ENCODE measurements around the gene INO80E. TPM values are rescaled to one million over a fixed set of nuclear protein-coding genes. Genes with fewer than 3 reads are reported as not detected.

The INO80E gene
- total and polyA plus RNA-seq, 10 donors: 47.9 to 93.3 (median 71.7) TPM

- Histone ChIP-seq H3K4me1 (peaks cover 18 to 46% (median 33%) of the 10 kb centered on the region in 6 donors), H3K9me3 (no peaks in the 10 kb centered on the region), H3K4me3 (peak overlapping the region in 4 of 8 donors; percentile 80 to 96 (median 91)), H3K36me3 (peaks cover 4 to 68% (median 45%) of the 10 kb centered on the region in 6 donors), H3K27me3 (replicated peaks in 1 of 7) (no peaks in the 10 kb centered on the region), H3K27ac (peak overlapping the region in 6 of 8 donors; percentile 87 to 97 (median 95))
- TF ChIP-seq CTCF (IDR thresholded peaks at IDR 0.05 in 8 of 11, conservative IDR thresholded peaks at IDR 0.05 in 3 of 11): no peak
- TF ChIP-seq POLR2AphosphoS5 (IDR thresholded peaks at IDR 0.05): no peak
- TF ChIP-seq POLR2A (IDR thresholded peaks at IDR 0.05): no peak
- intact Hi-C loops (cut with DNase I; ENCODE audit: low total_unique reads): loop anchor here (2.0 kb wide), 1 partner anchor 19 kb away; no protein-coding TSS in a partner anchor
- no peak for DNase-seq
- 73 to 86% (median 80%) methylated on average over 9 of the region's 9 CpGs for WGBS, 5 donors
Observed at GRCh38 chr16:29993903-29994599, 2.0 kb upstream of the INO80E start.

GRCh38 chr16:29994600-29995323 is 1.3 kb upstream of the INO80E start:
- Histone ChIP-seq H3K27me3 (replicated peaks in 1 of 7) (no peaks in the 10 kb centered on the region), H3K27ac (peak overlapping the region; percentile 78 to 97 (median 94)), H3K36me3 (peaks cover 4 to 68% (median 38%) of the 10 kb centered on the region in 6 donors), H3K4me1 (peaks cover 18 to 46% (median 33%) of the 10 kb centered on the region in 6 donors), H3K4me3 (peak overlapping the region; percentile 57 to 99 (median 84)), H3K9me3 (no peaks in the 10 kb centered on the region)
- TF ChIP-seq POLR2AphosphoS5 (IDR thresholded peaks at IDR 0.05) (no peak), CTCF (IDR thresholded peaks at IDR 0.05 in 8 of 11, conservative IDR thresholded peaks at IDR 0.05 in 3 of 11) (no peak), POLR2A (IDR thresholded peaks at IDR 0.05) (no peak)
- intact Hi-C loops (cut with DNase I; ENCODE audit: low total_unique reads): loop anchor here (2.0 kb wide), 1 partner anchor 20 kb away; no protein-coding TSS in a partner anchor
- peak; percentile 72 for DNase-seq
- 11 to 18% (median 12%) methylated on average over 20 to 24 of the region's 24 CpGs for WGBS, 5 donors

- TF ChIP-seq CTCF (IDR thresholded peaks at IDR 0.05 in 8 of 11, conservative IDR thresholded peaks at IDR 0.05 in 3 of 11) (no peak), POLR2AphosphoS5 (IDR thresholded peaks at IDR 0.05) (peak; percentile 85 to 87 (median 85)), POLR2A (IDR thresholded peaks at IDR 0.05) (peak in 1 of 3 donors; percentile 37)
- intact Hi-C loops (cut with DNase I; ENCODE audit: low total_unique reads): loop anchor here (2.0 kb wide), 1 partner anchor 21 kb away; no protein-coding TSS in a partner anchor
- peak within 1 kb of the TSS; percentile 57 to 99 (median 84) for H3K4me3 ChIP-seq
- DNase-seq: peak; percentile 95
- 0 to 1% (median 0%) methylated on average over 41 to 53 of the region's 53 CpGs for WGBS, 5 donors
- H3K9me3 ChIP-seq: no peaks in the 10 kb centered on the region
- H3K36me3 ChIP-seq: peaks cover 4 to 68% (median 33%) of the 10 kb centered on the region in 6 donors
- peaks cover 18 to 46% (median 33%) of the 10 kb centered on the region in 6 donors for H3K4me1 ChIP-seq
- no peaks in the 10 kb centered on the region for H3K27me3 ChIP-seq (replicated peaks in 1 of 7)
- peak within 1 kb of the TSS; percentile 78 to 97 (median 94) for H3K27ac ChIP-seq
Observed at GRCh38 chr16:29995324-29995910, 624 bp upstream of the INO80E start, which contains the start of gene HIRIP3. TSS of gene HIRIP3 (minus strand) at chr16:29995617. CDS start at chr16:29995605, 12 bp downstream.
